GM12891 (cell line): Measurements from ENCODE around the gene FARP1.

ENCODE experiments used
- PAX5 ChIP-seq: IDR thresholded peaks from 2 replicates; pipeline ENCODE4 v1.6.1; 2011; ENCODE audit warnings: low read length, moderate library complexity, mild to moderate bottlenecking; ENCODE audit not compliant: insufficient read depth, severe bottlenecking
- POLR2A ChIP-seq: IDR thresholded peaks from 2 replicates; pipeline ENCODE4 v1.6.1; 2011; ENCODE audit warnings: low read depth, low read length, control low read depth
- POLR2AphosphoS5 ChIP-seq: IDR thresholded peaks from 2 replicates; pipeline ENCODE4 v1.6.1; 2011; ENCODE audit warnings: low read depth, low read length, control low read depth
- POU2F2 ChIP-seq: IDR thresholded peaks from 2 replicates; pipeline ENCODE4 v1.6.1; 2011; ENCODE audit warnings: low read depth, mild to moderate bottlenecking, control low read depth, low read length, moderate library complexity
- TAF1 ChIP-seq: IDR thresholded peaks from 2 replicates; pipeline ENCODE4 v1.6.1; 2011; ENCODE audit warnings: low read depth, low read length, control low read depth

DNA sequence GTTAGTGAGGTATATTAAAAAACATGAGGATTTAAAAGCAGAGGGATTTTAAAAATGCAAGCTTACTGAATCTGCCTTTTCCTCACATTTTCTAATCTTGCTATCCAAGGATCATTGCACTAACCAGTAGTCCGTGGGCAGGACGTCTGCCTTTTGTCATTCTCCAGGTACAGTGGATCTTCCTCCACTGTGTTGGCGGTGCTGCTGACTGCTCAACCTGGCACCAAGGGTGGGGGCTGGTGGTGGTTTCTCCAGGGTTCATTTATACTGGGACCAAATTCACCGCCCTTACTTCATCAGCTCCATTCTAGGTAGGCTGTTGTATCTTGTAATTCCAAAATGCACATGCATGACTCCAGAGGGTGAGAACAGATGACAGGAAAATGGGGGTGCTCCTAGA, 264.7 kb downstream of the FARP1 start:
- no peak for TF ChIP-seq POLR2A
- TF ChIP-seq PAX5: no peak
- TF ChIP-seq TAF1: no peak
- no peak for TF ChIP-seq POLR2AphosphoS5
- TF ChIP-seq POU2F2: no peak
